Tibial artery (tissue), 4 donors: ENCODE results near the gene SERPINE2.

Source experiments
- DNase-seq, 2 donors: peaks; one replicate each; pipeline ENCODE4 v3.0.0-alpha.2; 2019
- H3K27ac ChIP-seq, 2 donors: fragments of 200-600 bp; sonication (generic) in 1 of 2; 1 replicate in 1 of 2; 2 replicates in 1 of 2; pipeline ENCODE4 v1.5.1; 2018 to 2019; ENCODE audit warnings: mild to moderate bottlenecking in 1 of 2
- H3K27me3 ChIP-seq, 2 donors: fragments of 200-600 bp; sonication (generic) in 1 of 2; one replicate each; pipeline versions ENCODE4 v1.5.1 to v1.6.0; 2016 to 2019
- H3K36me3 ChIP-seq, 3 donors: fragments of 200-600 bp; sonication (generic) in 2 of 3; one replicate each; pipeline ENCODE4 v1.5.1; 2016 to 2019; ENCODE audit warnings: mild to moderate bottlenecking in 2 of 3
- H3K4me1 ChIP-seq, 4 donors: fragments of 200-600 bp; sonication (generic) in 2 of 4; 1 replicate in 3 of 4; 2 replicates in 1 of 4; pipeline ENCODE4 v1.5.1; 2016 to 2019
- H3K4me3 ChIP-seq, 2 donors: fragments of 200-600 bp; sonication (generic) in 1 of 2; 1 replicate in 1 of 2; 2 replicates in 1 of 2; pipeline ENCODE4 v1.5.1; 2018 to 2019; ENCODE audit warnings: mild to moderate bottlenecking in 2 of 2
- H3K9me3 ChIP-seq, 3 donors: fragments of 200-600 bp; sonication (generic) in 1 of 3; one replicate each; pipeline ENCODE4 v1.5.1; 2016 to 2019
- CTCF ChIP-seq, 2 experiments: fragments of 200-600 bp in 1 of 2; fragments of 450-650 bp in 1 of 2; IDR thresholded peaks; one replicate each; pipeline ENCODE4 v1.5.1; 2017 to 2019; ENCODE audit warnings: antibody characterized with exemption in 2 of 2, mild to moderate bottlenecking in 1 of 2, moderate library complexity in 1 of 2
- intact Hi-C: fragments of 100-400 bp; cut with DNase I; formaldehyde crosslinking; loops from one replicate; pipeline ENCODE4 v1.15.0; 2023; ENCODE audit warnings: low total_unique reads

SERPINE2 gene

DNA sequence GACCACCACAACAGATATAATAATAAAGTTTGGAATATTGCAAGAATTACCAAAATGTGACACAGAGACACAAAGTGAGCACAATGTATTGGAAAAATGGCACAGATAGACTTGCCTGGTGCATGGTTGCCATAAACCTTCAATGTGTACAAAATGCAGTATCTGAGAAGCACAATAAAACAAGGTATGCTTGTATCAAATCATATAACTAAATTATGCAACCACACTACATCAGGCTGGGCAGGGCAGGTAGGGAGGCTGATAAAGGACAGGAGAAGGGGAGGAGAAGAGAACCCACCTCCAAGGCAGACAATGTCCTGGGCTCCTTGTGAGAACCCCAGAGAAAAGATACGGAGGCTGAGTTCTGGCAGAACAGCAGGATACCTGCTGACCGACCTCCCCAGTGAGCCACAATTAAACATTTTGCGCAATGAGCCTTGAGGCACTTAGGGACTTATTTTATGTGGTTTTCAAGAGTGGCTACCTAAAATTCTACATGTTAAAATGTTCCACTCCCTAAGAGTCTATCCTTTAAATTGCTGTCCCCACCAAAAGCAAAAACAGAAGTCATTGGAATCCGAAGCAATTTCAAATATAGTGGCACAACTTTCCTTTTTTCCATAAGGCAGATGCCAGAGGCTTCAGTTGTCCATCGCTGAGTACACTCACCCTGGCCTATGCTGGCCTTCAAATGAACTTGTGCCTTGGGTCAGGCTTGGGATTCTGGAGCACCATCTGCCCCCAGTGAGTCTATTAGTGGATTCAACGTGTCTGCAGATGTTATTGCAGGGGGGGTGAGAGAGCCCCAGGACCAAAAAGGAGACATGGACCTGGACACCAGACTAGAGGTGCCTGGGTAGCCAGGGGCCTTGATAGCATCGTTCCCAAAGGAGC is 110.7 kb downstream of the SERPINE2 start:
- Histone ChIP-seq H3K4me3 (no peak overlapping the region), H3K27ac (no peak overlapping the region), H3K4me1 (peaks cover 0 to 48% (median 7%) of the 10 kb centered on the region in 4 donors), H3K9me3 (peaks cover 0 to 7% (median 0%) of the 10 kb centered on the region in 3 donors), H3K36me3 (no peaks in the 10 kb centered on the region), H3K27me3 (no peaks in the 10 kb centered on the region)
- intact Hi-C loops: no loop called here
- DNase-seq: no peak
- TF ChIP-seq CTCF (IDR thresholded peaks at IDR 0.05): no peak

GRCh38 chr2:223925106-223925505 is 114.0 kb downstream of the SERPINE2 start:
- H3K4me3 ChIP-seq: no peak overlapping the region
- no peaks in the 10 kb centered on the region for H3K36me3 ChIP-seq
- no peak for DNase-seq
- no peak overlapping the region for H3K27ac ChIP-seq
- intact Hi-C loops: no loop called here
- TF ChIP-seq CTCF (IDR thresholded peaks at IDR 0.05): no peak
- no peaks in the 10 kb centered on the region for H3K27me3 ChIP-seq
- peaks cover 0 to 7% (median 0%) of the 10 kb centered on the region in 3 donors for H3K9me3 ChIP-seq
- H3K4me1 ChIP-seq: peaks cover 0 to 25% (median 0%) of the 10 kb centered on the region in 4 donors
